ENCODE measurements around the gene QSOX2.
"Not testable (repeated sequence)": the region's sequence is repeated elsewhere in the genome, so short reads cannot be mapped to it uniquely, and the experiment has no call there.

QSOX2 gene

GRCh38 chr9:136250676-136251075 lies 5.1 kb upstream of the QSOX2 start:
- DNase-seq, result no peak

- no peak for DNase-seq
Observed at GRCh38 chr9:136249877-136250559, 4.4 kb upstream of the QSOX2 start.

GRCh38 chr9:136248951-136249876 lies 3.6 kb upstream of the QSOX2 start:
- DNase-seq, result no peak

GRCh38 chr9:136247947-136248637 lies 2.5 kb upstream of the QSOX2 start:
- no peak for DNase-seq

GRCh38 chr9:136247551-136247916 lies 1.9 kb upstream of the QSOX2 start:
- no peak for DNase-seq

- no peak for DNase-seq
Observed at GRCh38 chr9:136246849-136247550, 1.4 kb upstream of the QSOX2 start.

GRCh38 chr9:136244969-136245218 lies 718 bp downstream of the QSOX2 start:
- no peak for DNase-seq

- DNase-seq, result peak; percentile 74 to 76
Observed at GRCh38 chr9:136244122-136244968, 1.3 kb downstream of the QSOX2 start.

DNA sequence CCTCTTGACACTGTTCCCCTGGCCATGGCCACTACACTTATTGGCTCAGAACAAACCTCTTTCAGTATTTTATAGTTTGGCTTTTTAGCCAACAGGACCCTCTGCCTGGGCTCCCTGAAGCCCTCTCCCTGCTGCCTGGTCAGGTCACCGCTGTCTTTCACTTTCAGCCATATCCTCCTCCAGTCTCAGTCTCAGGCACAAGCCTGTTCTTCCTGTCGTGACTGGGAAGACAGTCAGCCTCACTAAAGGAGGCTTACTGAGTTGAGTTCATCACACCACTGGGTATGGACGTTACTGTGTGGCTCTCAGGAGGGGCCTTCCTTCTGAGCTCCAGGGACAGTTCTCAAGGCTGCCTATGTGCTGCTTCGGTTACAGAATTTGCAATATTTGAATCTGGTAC lies 2.0 kb downstream of the QSOX2 start:
- DNase-seq, result no peak

DNA sequence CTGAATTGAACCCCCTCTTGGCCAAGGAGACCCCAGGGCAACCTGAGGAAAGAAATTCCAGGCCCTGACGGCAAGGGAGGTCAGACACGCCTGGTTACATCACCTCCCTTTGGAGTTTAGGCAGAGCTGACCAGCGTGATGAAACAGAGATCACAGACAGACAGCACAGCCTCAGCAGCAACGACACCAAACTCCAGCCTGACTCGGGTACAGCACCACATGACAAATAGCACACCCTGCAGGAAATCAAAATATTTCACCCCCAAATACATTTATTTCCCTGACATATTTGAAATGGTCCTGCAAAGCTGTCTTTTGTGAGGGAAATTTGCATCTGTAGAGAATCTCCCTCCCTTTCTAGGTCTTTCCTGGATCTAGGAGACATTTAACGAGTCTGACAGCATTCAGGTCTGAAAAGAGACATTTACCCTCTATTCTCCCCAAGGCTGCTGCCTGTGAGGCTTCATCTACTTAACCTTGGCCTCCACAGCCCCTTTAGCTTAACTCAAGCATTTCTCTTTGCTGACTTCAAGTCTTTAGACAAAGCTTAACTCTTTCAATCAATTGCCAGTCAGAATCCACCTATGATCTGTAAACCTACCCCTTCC lies 2.6 kb downstream of the QSOX2 start:
- DNase-seq, result no peak

DNA sequence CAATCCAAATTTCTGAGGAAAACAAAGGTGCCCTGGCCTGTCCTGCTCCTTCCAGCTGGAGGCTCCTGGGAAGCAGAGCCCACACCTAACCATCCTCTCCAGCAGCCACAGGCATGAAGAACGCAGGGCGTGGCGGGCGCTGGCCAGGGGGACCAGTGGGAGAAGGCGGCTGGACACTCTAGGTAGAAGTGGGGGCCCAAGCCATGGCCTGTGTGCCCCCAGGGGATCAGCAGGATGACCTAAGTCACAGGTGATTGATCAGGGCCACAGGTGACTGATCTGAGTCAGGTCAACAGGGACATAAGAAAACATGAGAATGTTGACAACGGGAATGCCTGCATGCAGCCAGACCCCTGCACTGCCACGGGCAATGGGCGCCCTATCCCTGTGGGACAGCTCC lies 3.4 kb downstream of the QSOX2 start:
- DNase-seq, result no peak

DNA sequence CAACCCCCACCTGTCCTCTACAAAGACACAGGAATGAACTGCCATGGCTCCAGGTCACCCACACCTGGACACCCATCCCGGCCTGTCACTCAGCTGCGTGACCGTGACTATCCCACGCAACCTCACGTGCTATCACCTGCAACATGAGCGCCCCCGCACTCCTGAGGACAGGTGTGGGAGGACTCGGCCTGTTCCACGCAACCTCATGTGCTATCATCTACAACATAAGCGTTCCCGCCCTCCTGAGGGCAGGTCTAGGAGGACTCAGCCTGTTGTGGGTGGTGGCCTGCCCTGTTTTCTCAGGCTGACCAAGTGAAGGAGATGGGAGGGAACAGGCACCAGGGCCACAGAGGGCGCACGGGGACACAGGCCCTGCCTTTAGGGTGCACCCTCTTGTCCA lies 4.1 kb downstream of the QSOX2 start:
- DNase-seq, result no peak

DNA sequence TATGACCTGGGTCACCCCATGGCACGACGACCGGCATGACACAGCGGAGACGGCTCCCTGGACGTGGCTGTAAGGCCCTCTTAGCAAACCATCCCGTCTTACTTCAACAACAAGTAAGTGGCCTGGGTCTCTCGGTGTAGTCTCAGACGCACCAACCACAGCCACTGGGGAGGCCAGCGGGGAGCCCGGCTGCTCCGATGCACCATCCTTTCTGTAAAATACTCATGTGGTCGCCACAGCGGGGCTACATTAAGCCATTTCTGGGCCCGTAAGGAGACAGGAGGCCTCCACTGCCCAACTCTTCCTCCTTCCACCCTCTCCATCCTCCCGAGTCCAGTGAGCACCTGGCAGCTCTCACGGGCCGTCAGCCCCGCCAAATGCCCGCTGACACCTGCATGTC lies 4.7 kb downstream of the QSOX2 start:
- no peak for DNase-seq

DNA sequence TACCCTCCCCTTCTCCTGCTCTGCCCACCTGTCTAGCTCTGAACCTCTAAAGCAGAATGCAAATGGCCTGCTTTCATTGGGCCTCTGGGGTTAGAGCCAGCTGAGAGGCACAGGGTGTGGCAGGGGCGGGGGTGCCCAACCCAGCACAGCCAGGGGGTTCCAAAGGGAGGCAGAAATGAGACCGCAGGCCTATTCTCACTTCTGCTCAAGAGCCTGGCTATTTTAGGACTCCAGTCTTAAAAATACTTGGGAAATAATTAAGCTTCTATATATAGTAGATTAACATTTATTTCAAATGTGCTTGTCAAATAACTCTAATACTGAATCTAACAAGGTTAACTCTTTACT lies 5.7 kb downstream of the QSOX2 start:
- DNase-seq, result no peak

DNA sequence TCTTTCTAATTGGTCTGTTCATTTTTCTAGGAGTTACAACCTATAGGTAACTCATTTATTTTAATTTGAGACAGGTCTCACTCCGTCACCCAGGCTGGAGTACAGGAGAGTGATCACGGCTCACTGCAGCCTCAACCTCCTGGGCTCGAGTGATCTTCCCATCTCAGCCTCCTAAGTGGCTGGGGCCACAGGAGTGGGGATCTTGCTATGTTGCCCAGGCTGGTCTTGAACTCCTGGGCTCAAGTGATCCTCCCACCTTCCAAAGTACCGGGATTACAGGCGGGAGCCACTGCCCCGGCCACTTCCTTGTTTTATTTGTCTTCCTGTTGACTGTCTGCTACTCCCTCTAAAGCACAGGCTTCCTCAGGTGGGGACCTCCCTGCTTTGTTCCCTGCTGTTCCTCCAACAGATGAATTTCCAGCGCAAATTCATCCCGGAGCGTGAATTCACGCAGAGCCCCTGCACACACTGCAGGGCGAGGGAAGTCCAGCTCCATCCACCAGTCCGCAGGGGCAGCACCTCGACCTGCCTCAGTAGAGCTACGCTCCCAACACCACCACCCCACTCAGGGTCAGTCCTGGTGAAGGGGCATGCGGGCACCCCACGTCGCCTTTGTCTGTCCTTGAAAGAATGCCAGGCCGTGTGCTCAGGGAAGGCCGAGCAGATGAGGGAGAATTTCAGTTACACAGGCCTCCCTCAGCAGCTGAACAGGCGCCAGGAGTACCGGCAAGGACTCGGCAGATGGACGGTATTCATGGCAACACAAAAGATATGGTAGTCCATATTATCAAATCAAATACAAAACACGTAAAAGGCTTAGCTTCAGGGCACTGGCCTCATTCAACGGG lies 6.3 kb downstream of the QSOX2 start:
- no peak for DNase-seq

DNA sequence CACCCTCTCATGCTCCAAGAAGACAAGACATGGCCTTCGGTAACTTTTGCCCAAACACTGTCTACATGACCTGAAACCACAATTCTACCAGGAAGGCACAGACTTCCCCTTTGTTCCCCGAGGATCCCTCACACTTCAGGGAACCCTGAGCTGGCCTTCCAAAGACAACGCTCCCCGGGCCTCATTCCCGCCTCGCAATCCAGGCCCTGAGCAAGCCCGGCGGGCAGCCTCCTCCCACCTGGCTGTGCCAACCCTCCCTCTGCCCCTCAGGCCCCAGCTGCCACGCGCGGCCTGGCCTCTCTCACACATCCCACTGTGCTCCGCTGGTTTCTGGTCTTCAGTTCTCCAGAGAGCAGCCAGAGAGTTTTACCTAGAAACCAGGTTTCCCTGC lies 7.3 kb downstream of the QSOX2 start:
- DNase-seq, result no peak

DNA sequence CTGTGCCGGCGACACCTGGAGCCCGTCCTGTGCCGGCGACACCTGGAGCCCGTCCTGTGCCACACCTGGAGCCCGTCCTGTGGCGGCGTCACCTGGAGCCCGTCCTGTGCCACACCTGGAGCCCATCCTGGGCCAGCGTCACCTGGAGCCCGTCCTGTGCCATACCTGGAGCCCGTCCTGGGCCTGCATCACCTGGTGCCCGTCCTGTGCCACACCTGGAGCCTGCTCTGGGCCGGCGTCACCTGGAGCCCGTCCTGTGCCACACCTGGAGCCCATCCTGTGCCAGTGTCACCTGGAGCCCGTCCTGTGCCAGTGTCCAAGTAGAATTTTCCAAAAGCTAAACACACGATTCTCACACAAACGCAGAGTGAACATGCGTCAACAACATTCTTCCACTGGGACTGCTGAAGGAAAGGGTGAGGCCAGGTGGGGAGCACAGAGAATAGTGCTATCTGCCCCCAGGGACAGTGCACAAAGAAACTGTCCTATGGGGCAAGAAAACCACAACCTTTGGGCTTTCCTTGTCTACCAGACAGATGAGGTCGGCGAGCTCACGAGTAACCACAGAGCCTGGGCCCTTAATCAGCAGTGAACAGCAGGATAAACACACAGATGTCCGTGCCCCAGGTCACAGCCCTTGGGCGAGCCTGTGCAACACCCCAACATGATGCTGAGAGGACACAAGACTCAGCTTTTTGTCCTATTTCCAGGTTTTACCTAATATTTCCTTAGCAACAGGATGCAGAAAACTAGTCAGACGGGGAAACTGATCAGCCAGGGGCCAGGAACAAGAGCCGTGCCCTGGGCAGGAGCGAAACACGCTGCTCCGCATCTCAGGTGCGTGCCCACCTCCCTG lies 7.9 kb downstream of the QSOX2 start:
- DNase-seq, result no peak

GRCh38 chr9:136236471-136237410 lies 8.9 kb downstream of the QSOX2 start:
- DNase-seq, result not testable (repeated sequence)

Measured in activated CD4-positive, alpha-beta T cell treated with anti-CD3 and anti-CD28 coated beads for 4 hours (primary cell).